Endothelial cell of umbilical vein (primary cell): ENCODE results near the gene ROPN1B. TPM values are rescaled to one million over a fixed set of nuclear protein-coding genes. Genes with fewer than 3 reads are reported as not detected.

Experiments
- BruUV-seq: library from RNA; stranded (reverse); fragments of 400-500 nt; replicated peaks from 2 replicates; lab custom pipeline; 2021; lab: Mats Ljungman, UMichigan
- CTCF ChIA-PET: fragments of 300-600, 350-600 bp; sonication (Branson Sonifier 250); formaldehyde crosslinking; loops from one replicate; lab custom pipeline; 2021; ENCODE audit warnings: antibody characterized with exemption, inconsistent platforms; lab: Charles Lee
- POLR2A ChIA-PET: fragments of 300-600, 350-600 bp; sonication (Branson Sonifier 250); formaldehyde crosslinking; loops from one replicate; lab custom pipeline; 2021; ENCODE audit warnings: antibody characterized with exemption, inconsistent platforms; lab: Charles Lee
- DNase-seq: peaks from one replicate; pipeline ENCODE4 v3.0.0-alpha.2; 2011; ENCODE audit warnings: low read depth, low spot score
- FAIRE-seq: peaks from 2 replicates; lab custom pipeline; 2011; peaks lifted over from hg19 to GRCh38; lab: Jason Lieb, UNC
- H2AFZ ChIP-seq: 2 replicates; pipeline ENCODE4 v1.6.0; 2012; ENCODE audit warnings: low read depth, low read length, control low read depth, inconsistent platforms
- H3K27ac ChIP-seq: 2 replicates; pipeline ENCODE4 v1.5.1; 2011; ENCODE audit warnings: low read depth, mild to moderate bottlenecking, control low read depth, low read length, moderate library complexity; ENCODE audit not compliant: insufficient read depth
- H3K27me3 ChIP-seq, 2 experiments: 2 replicates each; pipeline versions ENCODE4 v1.6.0 to v1.6.1; 2011; ENCODE audit warnings: low read length in 2 of 2, mixed read lengths in 1 of 2; ENCODE audit not compliant: control insufficient read depth in 2 of 2, insufficient read depth in 2 of 2
- H3K36me3 ChIP-seq, 2 experiments: 2 replicates in 1 of 2; 3 replicates in 1 of 2; pipeline ENCODE4 v1.5.1; 2011; ENCODE audit warnings: low read length in 2 of 2, mild to moderate bottlenecking in 1 of 2, moderate library complexity in 1 of 2; ENCODE audit not compliant: control insufficient read depth in 2 of 2, insufficient read depth in 2 of 2; ENCODE audit errors: extremely low read depth in 1 of 2
- H3K4me1 ChIP-seq: 3 replicates; pipeline ENCODE4 v1.5.1; 2011; ENCODE audit warnings: mild to moderate bottlenecking, low read length; ENCODE audit not compliant: control insufficient read depth, insufficient read depth; ENCODE audit errors: extremely low read depth
- H3K4me2 ChIP-seq: 2 replicates; pipeline ENCODE4 v1.6.1; 2011; ENCODE audit warnings: low read length, control low read depth, mixed read lengths; ENCODE audit not compliant: insufficient read depth
- H3K4me3 ChIP-seq, 3 experiments: fragments of 200-600 bp in 1 of 3; sonication (generic), shearing (Covaris generic) in 1 of 3; replicated peaks in 1 of 3; 2 replicates each; pipeline ENCODE4 v1.5.1; 2011 to 2016; ENCODE audit warnings: control low read depth in 3 of 3, low read length in 3 of 3, mild to moderate bottlenecking in 2 of 3, inconsistent platforms in 1 of 3, low read depth in 1 of 3, moderate library complexity in 1 of 3; ENCODE audit not compliant: insufficient read depth in 1 of 3
- H3K79me2 ChIP-seq: 2 replicates; pipeline ENCODE4 v1.6.0; 2012; ENCODE audit warnings: low read length, inconsistent platforms; ENCODE audit not compliant: control insufficient read depth, insufficient read depth
- H3K9ac ChIP-seq: replicated peaks from 2 replicates; pipeline ENCODE3; 2011; ENCODE audit warnings: low read length, control low read depth; ENCODE audit not compliant: insufficient read depth; ENCODE audit errors: extremely low read depth
- H3K9me1 ChIP-seq: replicated peaks from 3 replicates; pipeline ENCODE4 v1.6.0; 2011; ENCODE audit warnings: mild to moderate bottlenecking, low read length; ENCODE audit not compliant: control insufficient read depth, insufficient read depth; ENCODE audit errors: extremely low read depth
- H3K9me3 ChIP-seq: replicated peaks from 2 replicates; pipeline ENCODE4 v1.5.1; 2012; ENCODE audit warnings: low read length, inconsistent platforms; ENCODE audit not compliant: control insufficient read depth, insufficient read depth
- H4K20me1 ChIP-seq: replicated peaks from 2 replicates; pipeline ENCODE3; 2011; ENCODE audit warnings: mild to moderate bottlenecking, low read length; ENCODE audit not compliant: control insufficient read depth, insufficient read depth; ENCODE audit errors: extremely low read depth
- EZH2 ChIP-seq: IDR thresholded peaks from 2 replicates; pipeline ENCODE4 v1.6.1; 2012; ENCODE audit warnings: borderline replicate concordance, low read depth, mild to moderate bottlenecking, moderate library complexity, low read length, inconsistent platforms; ENCODE audit not compliant: severe bottlenecking
- FOS ChIP-seq: IDR thresholded peaks from 2 replicates; pipeline ENCODE4 v1.6.1; 2011; ENCODE audit warnings: mild to moderate bottlenecking, low read length, moderate library complexity, borderline replicate concordance; ENCODE audit not compliant: insufficient read depth
- GATA2 ChIP-seq: IDR thresholded peaks from 2 replicates; pipeline ENCODE4 v1.7.0; 2011; ENCODE audit warnings: low read depth, mild to moderate bottlenecking, moderate library complexity, mixed read lengths, low read length; ENCODE audit not compliant: insufficient read length, insufficient read depth
- JUN ChIP-seq: IDR thresholded peaks from 2 replicates; pipeline ENCODE4 v1.6.1; 2011; ENCODE audit warnings: borderline replicate concordance, low read depth; ENCODE audit not compliant: insufficient read length, insufficient read depth
- MAX ChIP-seq: IDR thresholded peaks from 2 replicates; pipeline ENCODE4 v1.6.1; 2011; ENCODE audit not compliant: insufficient read depth, insufficient read length
- MYC ChIP-seq: IDR thresholded peaks from one replicate; pipeline ENCODE4 v1.6.1; 2011; ENCODE audit warnings: mild to moderate bottlenecking, low read depth, low read length
- POLR2A ChIP-seq: IDR thresholded peaks from 2 replicates; pipeline ENCODE4 v1.6.1; 2012; ENCODE audit warnings: low read depth, mild to moderate bottlenecking, control low read depth, low read length
- POLR2AphosphoS5 ChIP-seq: IDR thresholded peaks from 2 replicates; pipeline ENCODE4 v1.6.1; 2012; ENCODE audit warnings: low read depth, mild to moderate bottlenecking, control low read depth, low read length, moderate library complexity; ENCODE audit not compliant: insufficient read depth
- dilution Hi-C: fragments of 300-500 bp; cut with MboI; formaldehyde crosslinking; loops from one replicate; pipeline ENCODE4 v1.15.0; 2019; ENCODE audit warnings: low sequenced_read_pairs; ENCODE audit not compliant: extremely low pct_ligation_motif_present
- intact Hi-C: fragments of 100-400 bp; cut with micrococcal nuclease; formaldehyde crosslinking; loops from one replicate; pipeline ENCODE4 v1.10.0; 2022
- polyA plus RNA-seq, 4 experiments: library from polyadenylated mRNA; depleted of rRNA in 3 of 4; stranded (reverse) in 3 of 4; unstranded in 1 of 4; fragments of >200 nt; gene quantifications; 2 replicates each; pipeline versions ENCODE4 v1.2.1 to v1.2.3, GENCODE V29; 2011 to 2012; ENCODE audit warnings: missing spikeins in 1 of 4
- total RNA-seq: library from RNA; stranded (reverse); gene quantifications from 2 replicates; pipeline ENCODE4 v1.2.3, GENCODE V29; 2021
- TF ChIP-seq, protein P1 (sequence below), 2 donors: IDR thresholded peaks; 1 replicate in 1 of 2; 2 replicates in 1 of 2; pipeline ENCODE4 v1.5.1; 2011; ENCODE audit warnings: low read length in 2 of 2, mild to moderate bottlenecking in 2 of 2, moderate library complexity in 2 of 2, control low read depth in 1 of 2, inconsistent platforms in 1 of 2, low read depth in 1 of 2; ENCODE audit not compliant: insufficient read depth in 1 of 2; ENCODE audit errors: extremely low read depth in 1 of 2

ROPN1B gene
- total and polyA plus RNA-seq, 2 donors (not counting 3 experiments of a cell fraction or from before 2014, with no cell fraction given): not detected

DNA sequence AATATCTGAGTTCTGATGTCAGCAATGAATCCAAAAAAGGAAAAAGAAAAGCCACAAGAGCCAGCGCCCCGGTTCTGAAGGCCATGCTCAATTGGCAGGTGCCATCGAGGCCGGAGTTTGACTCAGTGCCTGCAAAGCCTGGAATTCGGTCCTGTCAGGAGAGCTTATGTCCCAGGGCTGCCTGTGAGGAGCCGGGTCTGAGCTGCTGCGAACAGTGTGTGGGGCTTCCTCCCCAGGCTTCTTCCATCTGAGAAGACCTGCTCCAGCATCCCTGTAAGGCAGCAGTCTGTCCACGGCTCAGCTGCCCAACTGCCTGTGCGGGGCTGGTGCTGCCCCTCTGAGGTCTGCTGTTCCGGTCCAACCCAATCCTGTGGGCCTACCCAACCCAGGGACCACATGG is 46.1 kb downstream of the ROPN1B start:
- intact Hi-C loops (no loop called here), dilution Hi-C loops (no loop called here)
- peaks cover 0 to 8% of the 10 kb centered on the region in 2 experiments for H3K36me3 ChIP-seq
- H3K9ac ChIP-seq: no peak overlapping the region
- no peaks in the 10 kb centered on the region for H3K9me1 ChIP-seq
- H3K4me3 ChIP-seq: no peak overlapping the region
- H3K27me3 ChIP-seq: no peaks in the 10 kb centered on the region
- H3K27ac ChIP-seq: no peak overlapping the region
- no peaks in the 10 kb centered on the region for H3K79me2 ChIP-seq
- CTCF ChIA-PET: interaction anchor here (1.0 to 1.3 kb wide), 2 partner anchors 19 to 59 kb away, joined by 3 read pairs; no protein-coding TSS in a partner anchor
- no peak overlapping the region for H3K4me2 ChIP-seq
- TF ChIP-seq FOS (no peak), JUN (no peak), EZH2 (no peak), MAX (no peak), MYC (no peak), GATA2 (no peak), POLR2AphosphoS5 (no peak), POLR2A (no peak)
- TF ChIP-seq, protein P1, sequence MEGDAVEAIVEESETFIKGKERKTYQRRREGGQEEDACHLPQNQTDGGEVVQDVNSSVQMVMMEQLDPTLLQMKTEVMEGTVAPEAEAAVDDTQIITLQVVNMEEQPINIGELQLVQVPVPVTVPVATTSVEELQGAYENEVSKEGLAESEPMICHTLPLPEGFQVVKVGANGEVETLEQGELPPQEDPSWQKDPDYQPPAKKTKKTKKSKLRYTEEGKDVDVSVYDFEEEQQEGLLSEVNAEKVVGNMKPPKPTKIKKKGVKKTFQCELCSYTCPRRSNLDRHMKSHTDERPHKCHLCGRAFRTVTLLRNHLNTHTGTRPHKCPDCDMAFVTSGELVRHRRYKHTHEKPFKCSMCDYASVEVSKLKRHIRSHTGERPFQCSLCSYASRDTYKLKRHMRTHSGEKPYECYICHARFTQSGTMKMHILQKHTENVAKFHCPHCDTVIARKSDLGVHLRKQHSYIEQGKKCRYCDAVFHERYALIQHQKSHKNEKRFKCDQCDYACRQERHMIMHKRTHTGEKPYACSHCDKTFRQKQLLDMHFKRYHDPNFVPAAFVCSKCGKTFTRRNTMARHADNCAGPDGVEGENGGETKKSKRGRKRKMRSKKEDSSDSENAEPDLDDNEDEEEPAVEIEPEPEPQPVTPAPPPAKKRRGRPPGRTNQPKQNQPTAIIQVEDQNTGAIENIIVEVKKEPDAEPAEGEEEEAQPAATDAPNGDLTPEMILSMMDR (IDR thresholded peaks at IDR 0.05; ENCODE audit: extremely low read depth in 1 of 2, insufficient read depth in 1 of 2, low read depth in 1 of 2, low read length in 2 of 2): no peak
- BruUV-seq: no TSS peak
- POLR2A ChIA-PET: no interaction called here
- no peaks in the 10 kb centered on the region for H3K9me3 ChIP-seq
- no peaks in the 10 kb centered on the region for H3K4me1 ChIP-seq
- FAIRE-seq: no peak
- no peak overlapping the region for H2AFZ ChIP-seq
- DNase-seq: no peak
- H4K20me1 ChIP-seq: no peaks in the 10 kb centered on the region
